GM19455 (cell line): ENCODE measurements around the gene STIM2.
"Not testable (repeated sequence)": the region's sequence is repeated elsewhere in the genome, so short reads cannot be mapped to it uniquely, and the experiment has no call there.

Source experiments
- ATAC-seq: cut with Tn5 transposase; IDR thresholded peaks from one replicate; pipeline ENCODE4 v1.9.1; 2021; ENCODE audit not compliant: unreplicated experiment

Gene STIM2

DNA sequence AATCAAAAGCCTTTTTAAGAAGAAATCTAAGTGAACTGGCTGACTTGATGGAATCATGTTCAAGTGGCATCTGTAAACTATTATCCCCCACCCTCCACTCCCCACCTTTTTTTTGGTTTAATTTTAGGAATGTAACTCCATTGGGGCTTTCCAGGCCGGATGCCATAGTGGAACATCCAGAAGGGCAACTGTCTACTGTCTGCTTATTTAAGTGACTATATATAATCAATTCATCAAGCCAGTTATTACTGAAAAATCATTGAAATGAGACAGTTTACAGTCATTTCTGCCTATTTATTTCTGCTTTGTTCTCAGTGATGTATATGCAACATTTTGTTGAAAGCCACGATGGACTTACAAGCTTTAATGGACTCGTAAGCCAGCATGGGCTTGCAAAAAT, 162.3 kb downstream of the STIM2 start:
- no peak for ATAC-seq

DNA sequence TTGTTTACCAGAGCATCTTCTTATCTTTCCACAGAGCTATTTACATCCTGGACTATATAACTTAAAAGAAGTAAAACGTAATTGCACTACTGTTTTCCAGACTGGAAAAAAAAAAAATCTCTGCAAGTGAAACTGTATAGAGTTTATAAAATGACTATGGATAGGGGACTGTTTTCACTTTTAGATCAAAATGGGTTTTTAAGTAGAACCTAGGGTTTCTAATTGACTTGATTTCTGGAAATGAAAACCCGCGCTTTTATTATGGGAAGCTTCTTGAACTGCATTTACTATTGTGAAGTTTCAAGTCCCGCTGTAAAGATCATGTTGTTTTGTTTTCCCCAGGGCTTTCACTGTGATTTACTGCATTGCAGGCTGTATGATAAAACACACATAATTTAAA, 162.7 kb downstream of the STIM2 start:
- ATAC-seq, result no peak

DNA sequence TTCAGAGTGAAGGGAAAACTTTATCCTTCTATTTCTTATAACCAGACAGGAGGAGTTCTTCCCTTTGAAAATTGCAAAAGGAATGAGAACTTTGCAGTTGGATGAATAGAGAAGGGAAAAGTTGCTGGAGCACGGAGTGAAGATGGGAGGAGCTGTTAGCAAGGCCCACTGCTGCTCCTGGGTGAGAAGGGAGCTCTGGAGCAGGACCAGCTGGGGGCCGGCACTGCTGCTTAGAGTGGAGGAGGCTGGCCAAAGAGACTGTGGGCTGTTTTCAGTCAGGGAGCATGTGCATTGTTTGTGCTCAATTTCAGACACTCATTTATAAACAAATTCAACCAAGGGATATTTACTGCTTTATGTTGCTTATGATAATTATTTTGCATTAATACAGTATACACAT, 164.2 kb downstream of the STIM2 start:
- no peak for ATAC-seq

DNA sequence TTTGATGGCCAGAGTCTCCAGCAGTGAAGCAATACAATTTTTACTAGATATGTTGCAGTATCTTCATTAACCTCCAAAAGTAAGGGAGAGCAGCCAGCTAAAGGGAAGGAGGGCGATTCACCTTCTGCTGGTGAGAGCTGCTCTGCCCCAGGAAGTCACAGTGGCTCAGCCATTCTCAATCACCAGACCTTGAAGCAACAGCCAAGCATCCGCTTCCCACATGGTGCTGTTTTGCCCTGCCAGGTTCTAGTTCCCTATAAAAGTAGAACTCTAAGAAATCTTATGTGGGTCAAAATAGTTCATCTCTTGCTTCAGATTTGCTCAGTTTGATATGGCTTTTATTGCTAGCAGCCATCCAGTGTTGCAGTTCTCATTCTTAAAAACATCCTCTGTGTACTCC, 166.8 kb downstream of the STIM2 start:
- no peak for ATAC-seq

DNA sequence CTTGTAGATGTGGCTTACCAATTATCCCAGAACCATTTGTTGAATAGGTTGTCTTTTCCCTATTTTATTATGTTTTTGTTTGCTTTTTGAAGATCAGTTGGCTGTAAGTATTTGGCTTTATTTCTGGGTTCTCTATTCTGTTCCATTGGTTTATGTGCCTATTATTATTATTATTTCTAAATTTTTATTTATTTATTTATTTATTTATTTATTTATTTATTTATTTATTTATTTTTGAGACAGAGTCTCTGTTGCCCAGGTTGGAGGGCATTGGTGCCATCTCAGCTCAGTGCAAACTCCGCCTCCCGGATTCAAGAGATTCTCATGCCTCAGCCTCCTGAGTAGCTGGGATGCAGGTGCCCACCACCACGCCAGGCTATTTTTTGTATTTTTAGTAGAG, 174.5 kb downstream of the STIM2 start:
- not testable (repeated sequence) for ATAC-seq

DNA sequence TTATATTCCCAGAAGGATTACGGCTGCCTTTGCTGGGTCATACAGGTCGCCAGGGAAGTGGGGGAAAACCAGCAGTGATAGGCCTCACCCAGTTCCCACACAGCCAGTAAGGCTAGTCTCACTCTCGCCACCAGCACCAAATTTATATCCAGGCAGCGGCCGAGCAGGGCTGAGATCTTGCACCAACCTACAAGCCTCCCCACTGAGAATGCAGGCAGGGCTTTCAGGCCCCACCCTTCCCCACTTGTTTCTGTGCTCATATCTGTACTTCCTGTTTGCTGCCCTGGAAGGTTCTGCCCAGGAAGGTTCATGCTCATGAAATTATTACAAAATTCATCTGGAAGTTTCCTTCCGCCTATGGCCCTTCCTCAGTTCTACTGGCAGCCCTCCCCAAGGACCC, 179.7 kb downstream of the STIM2 start:
- no peak for ATAC-seq

DNA sequence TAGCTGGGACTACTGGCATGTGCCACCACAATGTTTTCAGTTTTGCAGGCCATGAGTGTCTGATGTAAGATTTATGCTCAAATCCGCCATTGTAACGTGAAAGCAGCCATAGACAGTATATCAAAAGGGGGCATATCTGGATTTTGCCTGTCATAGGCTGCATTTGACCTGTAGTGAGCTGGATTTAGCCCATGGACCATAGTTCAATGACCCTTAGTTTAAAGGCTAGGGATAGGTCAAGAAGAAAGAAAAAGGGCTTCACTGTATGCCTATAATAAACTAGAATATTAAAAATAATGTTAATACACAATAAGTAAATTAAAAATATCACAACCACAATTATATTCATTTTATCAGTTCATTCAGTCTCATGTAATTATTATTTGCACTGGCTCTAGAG, 181.8 kb downstream of the STIM2 start:
- no peak for ATAC-seq

DNA sequence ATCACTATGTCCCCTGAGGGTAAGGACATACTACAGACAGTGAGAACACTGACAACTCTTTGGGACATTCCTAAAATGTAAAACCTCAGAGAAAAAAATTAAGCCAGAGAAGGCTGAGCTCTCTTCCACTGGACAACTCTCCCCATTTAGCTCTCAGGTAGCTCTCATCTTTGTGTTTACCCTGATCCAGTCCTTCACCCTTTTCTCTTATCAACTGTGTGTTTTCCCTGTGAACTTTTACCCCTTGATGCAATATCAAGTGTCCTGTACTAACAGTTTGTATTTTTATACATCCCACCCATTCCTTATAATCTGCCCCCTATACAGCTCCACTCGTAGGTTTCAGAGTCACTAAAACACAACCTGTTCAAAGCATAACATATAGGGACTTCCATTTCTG, 182.6 kb downstream of the STIM2 start:
- ATAC-seq, result no peak

DNA sequence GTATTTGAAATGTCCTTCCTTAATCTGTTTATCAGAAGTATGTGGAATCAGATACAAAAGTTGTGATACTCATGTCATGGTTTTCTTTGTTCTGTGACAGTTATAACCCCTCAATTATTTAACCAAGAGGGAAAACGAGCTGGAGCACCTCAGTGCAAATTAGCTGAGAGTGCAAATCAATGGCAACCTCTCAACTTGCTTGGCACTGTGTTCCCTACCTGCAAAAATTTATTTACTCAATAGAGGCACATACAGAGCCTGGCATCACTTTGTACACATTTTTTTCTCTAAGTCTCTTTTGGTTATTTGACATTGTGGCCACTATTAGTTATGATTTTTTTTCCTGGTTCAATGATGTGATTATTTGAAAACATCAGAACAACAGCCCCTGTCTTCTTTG, 186.2 kb downstream of the STIM2 start:
- ATAC-seq, result no peak

DNA sequence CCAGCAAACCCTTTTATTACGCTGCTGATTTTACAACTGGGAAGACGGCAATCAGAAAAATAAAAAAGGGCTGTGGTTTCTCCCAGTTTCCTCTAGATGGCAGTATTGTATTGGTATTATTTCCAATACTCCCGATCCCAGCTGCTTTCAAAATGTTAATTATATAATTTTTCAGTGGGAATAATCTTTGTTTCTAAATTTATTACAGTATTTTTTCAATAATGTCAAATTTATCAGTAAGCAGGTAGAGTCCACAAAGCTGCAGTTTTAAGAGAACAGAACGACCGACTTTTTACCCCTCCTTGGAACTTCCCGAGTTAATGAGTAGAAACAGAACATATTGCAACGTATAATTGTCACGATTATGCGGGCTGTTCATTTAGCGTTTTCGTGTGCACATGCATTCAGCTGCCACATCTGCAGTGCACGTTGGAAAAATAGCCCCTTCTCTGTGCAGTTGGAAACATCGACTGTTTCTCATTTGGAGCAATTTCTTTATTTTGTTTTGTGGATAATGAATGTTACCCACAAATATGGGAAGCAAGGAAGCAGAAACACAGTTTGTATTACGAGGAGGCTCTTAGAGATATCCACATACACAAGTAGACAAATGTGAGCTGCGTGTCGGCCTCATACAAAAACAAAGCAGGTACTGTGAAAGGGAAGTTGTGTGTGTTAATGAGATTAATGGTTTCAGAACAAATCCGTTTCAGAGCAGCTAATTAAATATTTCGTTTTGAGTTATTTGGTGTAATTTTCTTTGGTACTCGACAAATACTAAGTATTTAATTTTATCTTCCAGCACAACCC, 188.0 kb downstream of the STIM2 start:
- ATAC-seq, result no peak

DNA sequence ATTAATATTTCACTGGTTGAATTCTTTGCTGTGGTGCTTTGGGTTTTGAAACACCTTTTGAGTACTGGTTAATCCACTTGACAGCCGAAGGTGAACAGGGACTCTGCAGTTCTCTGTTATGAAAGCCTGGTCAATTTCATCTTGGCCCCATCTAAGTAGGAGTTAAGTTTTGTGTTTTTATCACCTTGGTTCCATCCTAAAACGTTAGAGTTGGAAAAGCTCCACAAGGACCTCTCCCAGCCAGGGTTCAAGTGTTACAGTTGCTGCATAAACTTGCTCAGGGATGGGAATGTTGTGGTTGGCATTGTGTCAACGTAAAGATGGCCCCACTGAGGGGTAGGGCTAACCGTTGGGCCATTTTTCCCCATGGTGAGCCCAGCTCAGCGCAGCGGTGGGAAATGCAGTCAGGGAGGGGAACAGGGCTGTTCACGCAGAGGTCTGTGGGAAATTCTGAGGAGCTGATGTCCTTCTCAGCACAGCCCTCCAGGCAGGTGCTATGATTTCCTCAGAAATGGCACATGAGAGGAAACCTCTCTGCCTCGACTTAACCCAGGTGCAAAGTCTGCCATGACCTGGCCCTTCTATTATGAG, 188.7 kb downstream of the STIM2 start:
- no peak for ATAC-seq

DNA sequence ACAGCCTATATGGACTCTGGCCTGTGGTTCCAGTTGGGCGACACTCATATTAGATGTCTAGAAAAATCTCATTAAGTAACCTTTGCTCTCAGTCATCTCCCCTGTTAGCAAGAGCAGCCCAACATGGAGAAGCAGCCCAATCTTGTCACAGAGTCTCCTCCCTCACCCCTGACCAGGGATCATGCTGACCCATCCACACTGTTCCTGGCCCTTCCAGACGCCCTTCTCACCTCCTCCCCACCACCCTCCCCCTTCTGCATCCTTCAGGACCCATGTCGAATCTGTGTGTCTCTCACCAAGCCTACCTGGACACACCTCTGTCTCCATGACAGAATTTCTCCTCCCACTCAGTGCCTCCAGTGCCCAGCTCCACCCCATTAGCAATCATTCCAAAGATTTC, 190.1 kb downstream of the STIM2 start:
- ATAC-seq, result no peak

DNA sequence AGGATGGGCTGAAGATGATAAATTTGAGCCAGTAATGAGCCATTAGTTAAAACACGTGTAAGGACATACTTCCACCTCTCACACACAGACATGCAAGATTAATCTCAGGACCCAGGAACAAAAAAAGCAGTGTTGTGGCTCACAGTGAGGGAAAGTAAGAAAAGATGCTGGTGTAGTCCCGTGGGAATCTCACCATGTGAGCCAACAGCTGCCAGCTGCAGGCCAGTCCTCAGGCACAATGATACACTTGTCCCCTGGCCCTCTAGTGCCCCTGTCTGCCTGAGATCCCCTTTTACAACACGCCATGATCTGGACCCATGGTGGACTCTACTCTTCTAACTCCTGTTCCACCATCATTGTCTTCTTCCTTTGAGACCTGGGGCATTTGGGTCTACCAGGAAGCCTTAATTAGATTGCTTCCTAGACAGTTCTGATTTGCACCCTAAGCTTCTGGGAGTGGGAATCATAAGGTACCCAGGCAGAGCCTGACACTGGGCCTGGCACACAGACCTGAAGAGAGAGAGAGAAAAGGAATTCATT, 194.7 kb downstream of the STIM2 start:
- ATAC-seq, result no peak

DNA sequence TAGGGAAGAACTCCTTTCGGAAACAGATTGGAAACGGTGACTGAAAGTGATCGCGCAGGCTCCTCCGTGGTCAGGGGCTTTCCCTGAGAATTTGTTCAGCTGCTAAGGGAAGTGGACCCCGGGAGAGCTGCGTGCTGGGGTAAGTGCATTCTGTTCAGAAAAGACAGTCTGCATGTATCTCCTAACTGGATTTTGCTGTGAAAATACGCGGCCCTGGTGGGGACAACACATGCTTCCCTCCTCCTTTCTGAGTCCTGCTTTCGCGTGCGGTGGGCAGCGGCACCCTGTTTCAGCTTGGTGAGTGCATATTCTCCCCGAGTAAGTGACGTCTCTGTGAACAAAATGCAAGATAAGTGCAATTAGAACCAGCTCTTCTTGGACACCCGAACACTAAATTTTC, 195.6 kb downstream of the STIM2 start:
- ATAC-seq, result no peak

DNA sequence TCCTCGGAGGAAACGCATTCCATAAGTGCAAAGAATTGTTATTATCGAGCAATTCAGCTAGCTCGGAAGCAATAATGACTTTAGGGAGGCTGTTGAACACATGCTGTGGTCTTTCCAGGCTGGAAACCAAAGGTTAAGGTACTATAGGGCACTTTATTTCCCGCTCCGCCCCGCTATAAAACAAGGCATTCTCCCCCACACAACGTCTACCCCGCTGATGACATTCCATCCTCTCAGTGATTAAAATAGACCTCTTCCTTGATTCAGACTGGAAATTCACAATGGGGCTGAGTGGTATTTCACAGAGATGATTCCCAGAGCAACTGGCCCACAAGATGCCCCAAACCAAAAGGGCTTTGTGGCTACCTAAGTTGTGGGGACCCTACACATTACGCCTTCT, 196.4 kb downstream of the STIM2 start:
- ATAC-seq, result no peak

DNA sequence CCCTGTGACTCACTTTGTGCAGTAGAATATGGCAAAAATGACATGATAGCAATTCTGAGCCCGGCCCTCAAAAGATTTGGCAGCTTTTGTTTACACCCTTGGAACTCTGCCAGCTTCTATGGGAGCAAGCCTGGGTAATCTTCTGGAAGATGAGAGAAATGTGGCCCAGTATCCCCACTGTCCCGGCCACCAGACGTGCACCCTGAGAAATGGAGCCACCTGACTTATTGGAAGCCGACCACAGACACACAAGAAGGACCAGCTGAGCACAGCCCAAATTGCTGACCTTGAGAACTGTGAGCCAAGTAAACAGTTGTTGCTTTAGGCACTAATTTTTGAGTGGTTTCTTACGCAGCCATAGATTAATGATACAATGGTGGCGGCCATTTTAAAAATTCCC, 197.0 kb downstream of the STIM2 start:
- ATAC-seq, result no peak

DNA sequence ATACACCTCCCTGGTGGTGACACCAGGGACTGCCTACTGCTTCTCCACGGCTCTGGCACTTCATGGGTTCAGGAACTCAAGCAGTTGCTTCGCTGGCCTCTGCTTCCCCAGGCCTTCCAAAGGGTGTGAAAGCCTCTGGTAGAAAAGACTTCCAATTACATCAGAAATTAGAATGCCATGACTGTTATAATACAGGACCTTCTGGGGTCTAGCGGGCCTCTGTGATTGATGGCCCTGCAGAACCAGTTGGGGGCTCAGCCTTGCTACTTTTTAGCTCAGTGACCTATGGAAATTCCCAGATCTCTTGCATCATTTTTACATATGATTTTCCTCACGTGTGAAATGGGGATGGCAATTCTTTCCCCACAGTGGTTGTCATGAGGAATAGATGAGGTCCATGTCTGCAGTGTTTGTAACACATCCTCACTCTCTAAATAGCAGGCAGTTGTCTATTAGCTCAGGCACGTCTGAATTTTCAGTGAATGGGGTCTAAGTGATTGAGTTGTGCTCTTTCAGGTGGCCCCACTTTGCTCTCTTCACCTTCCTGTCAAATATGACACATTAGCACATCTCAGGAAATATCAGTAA, 198.3 kb downstream of the STIM2 start:
- no peak for ATAC-seq

DNA sequence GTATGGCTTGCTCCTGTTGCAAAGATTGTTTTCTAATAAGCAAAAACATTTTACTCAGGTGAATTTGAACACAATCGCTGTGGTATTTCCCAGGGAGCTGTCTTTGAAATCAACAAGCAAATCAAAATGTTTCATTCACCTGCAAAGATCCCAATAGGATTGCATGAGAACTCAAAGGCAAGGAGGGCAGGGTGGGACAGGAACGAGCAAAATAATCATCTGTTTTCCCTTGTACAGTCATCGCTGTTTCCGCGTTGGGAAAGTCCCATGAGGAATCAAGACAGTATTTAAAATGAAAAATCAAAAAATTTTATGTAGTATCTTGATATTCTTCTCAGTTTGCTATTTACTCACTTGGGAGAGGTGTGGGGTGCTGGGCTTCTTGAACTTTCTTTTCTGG, 198.8 kb downstream of the STIM2 start:
- ATAC-seq, result no peak

DNA sequence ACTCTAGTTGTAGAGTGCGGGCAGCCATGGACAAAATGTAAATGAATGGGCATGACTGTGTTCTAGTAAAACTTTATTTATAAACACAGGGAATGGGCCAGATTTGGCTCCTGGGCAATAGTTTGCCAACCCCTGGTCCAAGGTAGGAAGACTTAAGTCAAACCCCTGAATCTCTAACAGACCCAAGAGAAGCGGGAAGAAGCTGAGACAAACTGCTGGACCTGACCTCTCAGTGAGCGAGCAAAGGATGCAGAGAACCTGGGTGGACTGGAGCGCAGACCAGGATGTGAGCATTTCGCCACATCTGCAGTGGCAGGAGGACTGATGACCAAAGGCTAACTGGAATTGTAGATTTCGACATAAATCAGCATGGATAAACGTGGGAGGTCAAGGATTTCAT, 201.6 kb downstream of the STIM2 start:
- ATAC-seq, result no peak

DNA sequence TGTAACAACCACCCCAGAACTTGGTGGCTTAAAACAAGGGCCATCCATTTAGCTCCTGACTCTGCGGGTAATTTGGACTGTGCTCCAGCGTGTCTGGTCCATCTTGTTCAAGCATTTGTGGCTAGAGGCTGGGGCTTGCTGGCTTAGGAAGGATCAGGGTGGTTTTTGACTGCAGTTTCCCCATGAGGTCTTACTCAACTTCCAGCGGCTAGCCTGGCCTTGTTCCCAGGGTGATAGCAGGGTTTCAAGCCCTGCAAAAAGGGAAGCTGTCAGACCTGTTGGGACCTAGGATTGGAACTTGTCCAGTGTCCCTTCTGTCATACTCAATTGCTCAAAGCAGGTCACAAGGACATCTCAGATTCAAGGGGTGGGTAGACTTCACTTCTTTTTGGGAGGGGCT, 205.9 kb downstream of the STIM2 start:
- ATAC-seq, result no peak

DNA sequence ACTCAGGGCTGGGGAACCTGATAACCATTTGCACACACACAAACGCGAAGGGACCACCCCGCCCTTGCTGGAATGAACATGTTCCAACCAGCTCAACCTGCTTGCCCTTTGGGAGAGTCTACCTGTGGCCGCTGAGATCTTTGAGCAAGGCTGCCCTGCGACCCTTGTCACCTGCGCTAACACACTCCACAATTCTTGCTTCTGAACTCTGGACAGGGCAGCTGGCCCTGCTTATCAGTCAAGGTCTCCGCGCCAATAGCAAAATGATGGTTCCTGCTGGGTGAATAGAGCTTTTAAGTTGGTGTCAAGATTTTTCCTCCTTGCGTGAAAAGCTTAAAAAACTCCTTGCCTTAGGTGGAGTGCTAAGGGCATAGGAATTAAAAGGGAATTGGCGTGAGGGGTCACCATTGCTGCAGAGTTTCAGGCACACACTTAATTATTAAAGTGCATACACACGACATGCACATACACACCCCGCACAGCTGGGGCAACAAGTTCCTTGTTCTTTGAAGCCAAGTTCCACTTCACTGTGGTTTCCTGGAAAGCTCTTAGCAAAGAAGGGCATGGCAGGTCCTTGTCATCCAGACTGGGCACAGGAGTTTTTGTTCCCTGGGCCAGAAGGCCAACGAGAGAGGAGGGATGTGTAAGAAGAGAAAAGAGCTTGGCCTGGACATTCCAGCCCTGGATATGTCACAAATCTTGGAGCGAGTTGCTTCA, 207.7 kb downstream of the STIM2 start:
- ATAC-seq, result no peak
